ENCODE data around the gene FERMT1.
"Not testable (repeated sequence)": the region's sequence is repeated elsewhere in the genome, so short reads cannot be mapped to it uniquely, and the experiment has no call there.

The FERMT1 gene

DNA sequence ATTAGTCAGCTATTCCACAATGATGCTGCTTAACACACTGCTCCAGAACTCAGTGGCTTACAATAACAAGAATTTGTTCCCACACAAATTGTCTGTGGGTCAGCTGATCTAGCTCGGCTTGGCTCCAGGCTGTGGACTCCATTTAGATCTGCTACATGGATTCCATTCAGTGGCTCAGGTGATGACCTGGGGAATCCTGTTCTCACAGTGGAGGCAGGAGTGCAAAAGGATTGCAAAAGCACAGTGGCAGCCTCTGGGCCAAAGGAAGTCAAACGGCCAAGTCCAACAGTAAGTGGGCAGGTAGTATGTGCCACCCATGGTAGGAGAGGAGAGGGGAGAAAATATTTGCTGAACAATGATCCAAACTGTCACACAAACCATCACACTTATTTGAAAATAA lies 53.2 kb downstream of the FERMT1 start:
- DNase-seq (ENCODE audit: low read depth): no peak

DNA sequence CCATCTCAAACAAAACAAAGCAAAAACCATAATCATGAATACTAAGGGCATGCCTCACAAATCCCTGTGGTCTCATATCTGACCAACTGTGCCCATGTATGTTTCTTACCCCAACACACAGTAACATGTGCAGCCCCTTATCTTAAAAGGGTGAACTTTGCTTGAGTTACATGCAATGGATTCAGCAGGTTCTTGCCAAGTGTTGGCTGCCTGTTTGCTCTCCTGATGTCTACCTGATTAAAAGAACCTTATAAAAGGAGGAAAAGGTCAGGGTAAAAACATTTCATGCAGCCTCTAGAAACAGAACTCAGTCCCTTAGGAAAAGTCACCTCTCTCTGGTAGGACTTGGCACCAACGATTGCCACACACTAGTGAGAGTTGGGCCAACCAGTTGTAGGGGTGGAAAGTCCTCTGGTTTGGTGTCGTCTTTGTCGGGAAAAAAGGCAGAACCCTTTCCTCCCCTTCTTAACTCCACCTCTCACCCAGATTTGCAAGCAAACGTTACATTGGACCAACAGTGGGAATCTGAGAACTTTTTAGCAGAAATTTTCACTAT lies 55.0 kb downstream of the FERMT1 start:
- DNase-seq (ENCODE audit: low read depth): no peak

DNA sequence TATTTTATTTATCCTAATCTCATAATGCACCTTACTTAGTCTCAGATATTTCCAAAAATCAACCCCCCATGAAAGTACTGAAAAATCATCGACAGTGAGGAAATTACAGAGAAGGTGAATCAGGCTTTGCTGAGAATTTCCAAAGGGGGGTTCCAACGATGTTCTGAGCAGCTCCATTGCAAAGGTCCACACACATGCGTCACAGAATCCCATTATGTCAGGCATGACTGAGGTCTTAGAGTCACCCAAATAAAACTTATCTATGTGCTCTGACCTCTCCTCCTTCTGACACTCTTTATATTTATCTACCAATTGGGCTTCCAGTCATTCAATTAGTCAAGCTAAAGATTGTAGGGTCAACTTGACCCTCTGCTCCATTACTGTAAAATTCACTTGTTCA lies 56.2 kb downstream of the FERMT1 start:
- DNase-seq (ENCODE audit: low read depth): no peak

DNA sequence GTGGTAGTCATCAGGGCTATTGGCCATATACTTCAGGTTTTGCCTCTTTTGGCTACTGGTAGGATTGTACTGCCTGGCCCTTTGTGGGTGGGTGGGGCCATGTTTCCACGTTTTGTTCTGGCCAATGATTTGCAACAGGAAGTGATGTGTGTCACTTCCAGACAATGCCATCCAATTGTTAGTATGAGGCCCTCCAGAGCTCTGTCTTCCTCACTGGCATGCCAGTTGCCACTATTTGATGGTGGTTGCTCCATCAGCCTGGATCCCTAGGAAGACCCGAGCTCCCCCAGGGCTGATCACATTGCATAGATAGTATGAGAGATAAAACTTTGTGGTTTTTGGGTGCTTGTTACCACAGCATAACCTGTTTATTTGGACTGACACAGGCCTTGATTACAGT lies 61.3 kb downstream of the FERMT1 start:
- DNase-seq (ENCODE audit: low read depth): no peak

DNA sequence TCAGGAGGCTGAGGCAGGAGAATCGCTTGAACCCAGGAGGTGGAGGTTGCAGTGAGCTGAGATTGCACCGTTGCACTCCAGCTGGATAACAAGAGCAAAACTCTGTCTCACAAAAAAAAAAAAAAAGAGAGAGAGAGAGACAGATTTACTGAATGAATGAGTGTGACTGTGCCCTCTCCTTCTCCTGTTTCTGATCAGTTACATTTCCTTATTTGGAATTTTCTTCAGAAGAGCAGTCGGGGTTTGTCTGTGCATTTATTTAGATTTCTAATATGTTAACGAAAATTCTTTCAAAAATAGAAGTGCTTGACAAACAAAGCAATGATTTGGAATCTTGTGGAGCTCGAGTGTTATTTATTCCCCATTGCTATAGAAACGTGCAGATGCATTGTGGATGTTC lies 62.6 kb downstream of the FERMT1 start:
- DNase-seq (ENCODE audit: low read depth): no peak

DNA sequence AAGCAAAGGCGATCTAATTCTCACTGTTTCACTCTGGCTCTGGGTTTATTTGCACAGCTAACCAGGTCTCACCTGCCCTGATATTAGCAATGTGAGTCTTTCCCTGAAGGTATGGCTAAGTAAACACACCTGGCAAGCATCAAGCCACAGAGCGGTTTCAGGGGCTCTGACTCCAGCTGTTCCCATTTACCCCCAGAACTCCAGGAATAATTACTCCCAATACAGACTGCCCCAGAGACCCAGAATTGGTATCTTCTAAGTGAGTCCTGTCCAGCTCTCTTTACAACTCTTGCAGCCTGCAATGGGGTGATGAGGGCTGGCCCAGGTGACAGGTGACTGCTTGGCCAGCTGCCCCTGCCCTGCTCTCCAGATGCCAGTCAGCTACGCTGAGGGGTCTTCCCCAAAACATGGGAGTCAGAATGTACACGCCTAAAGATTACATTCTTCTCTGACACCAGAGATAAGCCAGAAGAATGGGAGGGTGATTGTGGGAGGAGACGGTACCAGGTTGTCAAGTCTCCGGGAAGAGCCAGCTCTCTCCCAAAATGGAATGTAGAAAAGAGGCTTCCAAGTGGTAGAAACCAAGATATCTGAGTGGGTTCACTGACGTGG lies 64.0 kb downstream of the FERMT1 start:
- DNase-seq (ENCODE audit: low read depth): no peak

DNA sequence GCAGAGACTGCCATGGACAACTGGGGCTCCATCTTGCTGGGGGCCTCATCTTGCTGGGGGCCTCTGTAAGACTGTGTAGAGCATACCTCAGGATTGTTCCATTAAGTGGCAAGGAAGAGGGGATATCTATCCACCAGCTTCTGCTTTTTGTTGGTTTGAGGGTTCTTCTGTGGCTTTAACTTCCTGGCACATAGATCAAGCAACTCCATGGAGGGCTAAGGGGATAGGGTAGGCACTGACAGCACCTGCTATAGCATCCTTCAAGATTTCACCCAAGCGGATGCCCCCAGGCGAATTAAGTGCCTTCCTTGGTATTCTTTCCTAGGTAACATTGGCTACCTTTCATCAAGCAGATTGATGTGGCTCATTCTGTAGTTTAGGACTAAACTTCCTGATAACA lies 65.1 kb downstream of the FERMT1 start:
- DNase-seq (ENCODE audit: low read depth): no peak

DNA sequence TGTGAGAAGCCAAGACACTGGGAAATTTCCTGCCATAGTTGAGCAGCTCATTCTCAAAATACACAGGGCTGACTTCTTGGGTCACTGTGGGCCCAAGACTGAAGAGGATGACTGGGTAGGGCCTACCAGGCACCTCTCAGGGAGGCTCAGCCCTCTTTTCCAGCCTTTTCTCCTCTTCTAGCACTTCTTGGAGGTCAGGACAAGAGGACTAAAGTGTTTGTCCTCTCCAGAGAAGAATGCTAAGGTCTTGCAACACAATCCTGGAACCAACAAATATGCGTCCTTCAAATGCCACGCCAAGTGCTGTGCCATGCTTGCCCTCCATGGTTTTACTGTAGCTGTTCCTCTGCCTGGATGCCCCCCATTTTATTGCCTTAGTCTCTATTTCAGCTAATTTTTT lies 65.7 kb downstream of the FERMT1 start:
- DNase-seq (ENCODE audit: low read depth): no peak

DNA sequence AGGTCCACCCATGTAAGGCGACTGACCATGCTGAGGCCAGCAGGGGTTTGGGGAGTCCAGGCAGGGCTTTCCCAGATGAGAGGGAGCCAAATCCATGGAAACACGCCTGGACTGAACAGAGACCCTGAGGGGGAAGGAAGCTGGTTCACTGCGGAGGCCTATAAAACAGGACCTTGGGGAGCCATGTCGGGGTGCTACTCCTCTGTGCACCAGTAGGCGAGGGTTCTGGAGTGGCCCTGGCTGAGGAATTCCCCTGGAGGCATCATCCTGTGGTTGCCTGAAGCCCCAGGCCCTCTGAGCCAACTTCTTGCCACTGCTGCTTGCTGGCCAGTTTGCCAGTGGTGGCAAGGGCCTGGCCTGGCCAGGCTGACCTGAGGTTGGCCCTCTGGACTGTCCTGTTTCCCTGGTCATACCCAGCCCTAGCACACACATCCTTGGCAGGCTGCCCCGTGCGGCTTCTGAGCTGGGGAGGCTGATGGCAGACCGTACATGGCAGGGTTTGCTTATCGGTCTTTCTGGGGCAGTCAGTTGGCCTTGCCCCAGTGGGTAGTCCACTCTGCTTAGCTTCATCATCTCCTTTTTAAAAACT lies 66.8 kb downstream of the FERMT1 start:
- DNase-seq (ENCODE audit: low read depth): no peak

DNA sequence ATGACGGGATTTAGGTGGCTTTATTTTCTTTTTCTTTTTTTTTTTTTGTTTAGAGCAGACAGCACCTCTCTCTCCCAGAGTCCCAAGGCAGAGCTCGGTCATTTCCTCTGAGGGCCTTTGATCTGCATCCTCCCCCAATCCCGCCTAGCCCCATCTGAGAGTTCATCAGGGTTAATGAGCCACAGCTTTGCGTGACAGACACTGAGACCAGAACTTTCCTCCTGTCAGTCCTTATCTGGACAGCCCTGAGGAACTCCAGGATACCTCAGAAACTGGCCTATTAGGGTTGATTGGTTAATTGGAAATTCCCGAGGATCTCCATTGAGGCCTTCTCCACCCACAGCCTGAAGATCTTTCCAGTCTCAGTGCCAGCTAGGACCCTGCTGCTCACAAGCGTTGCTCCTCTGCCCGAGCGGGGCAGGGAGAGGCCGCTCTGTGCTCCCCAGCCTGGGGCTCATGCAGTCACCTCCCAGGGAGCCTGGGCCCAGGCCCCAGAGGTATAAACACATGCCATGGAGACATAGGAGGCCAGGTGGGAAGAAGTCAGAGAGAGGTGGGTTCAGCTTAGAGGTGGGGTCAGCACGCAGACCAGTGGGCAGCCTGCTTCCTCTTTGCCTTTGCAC lies 67.6 kb downstream of the FERMT1 start:
- no peak for DNase-seq (ENCODE audit: low read depth)

DNA sequence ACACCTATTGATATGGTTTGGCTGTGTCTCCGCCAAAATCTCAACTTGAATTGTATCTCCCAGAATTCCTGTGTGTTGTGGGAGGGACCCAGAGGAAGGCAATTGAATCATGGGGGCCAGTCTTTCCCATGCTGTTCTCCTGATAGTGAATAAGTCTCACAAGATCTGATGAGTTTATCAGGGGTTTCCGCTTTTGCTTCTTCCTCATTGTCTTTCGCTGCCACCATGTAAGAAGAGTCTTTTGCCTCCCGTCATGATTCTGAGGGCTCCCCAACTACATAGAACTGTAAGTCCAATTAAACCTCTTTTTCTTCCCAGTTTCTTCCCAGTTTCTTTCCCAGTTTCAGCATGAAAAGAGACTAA lies 68.2 kb downstream of the FERMT1 start:
- DNase-seq (ENCODE audit: low read depth): not testable (repeated sequence)

DNA sequence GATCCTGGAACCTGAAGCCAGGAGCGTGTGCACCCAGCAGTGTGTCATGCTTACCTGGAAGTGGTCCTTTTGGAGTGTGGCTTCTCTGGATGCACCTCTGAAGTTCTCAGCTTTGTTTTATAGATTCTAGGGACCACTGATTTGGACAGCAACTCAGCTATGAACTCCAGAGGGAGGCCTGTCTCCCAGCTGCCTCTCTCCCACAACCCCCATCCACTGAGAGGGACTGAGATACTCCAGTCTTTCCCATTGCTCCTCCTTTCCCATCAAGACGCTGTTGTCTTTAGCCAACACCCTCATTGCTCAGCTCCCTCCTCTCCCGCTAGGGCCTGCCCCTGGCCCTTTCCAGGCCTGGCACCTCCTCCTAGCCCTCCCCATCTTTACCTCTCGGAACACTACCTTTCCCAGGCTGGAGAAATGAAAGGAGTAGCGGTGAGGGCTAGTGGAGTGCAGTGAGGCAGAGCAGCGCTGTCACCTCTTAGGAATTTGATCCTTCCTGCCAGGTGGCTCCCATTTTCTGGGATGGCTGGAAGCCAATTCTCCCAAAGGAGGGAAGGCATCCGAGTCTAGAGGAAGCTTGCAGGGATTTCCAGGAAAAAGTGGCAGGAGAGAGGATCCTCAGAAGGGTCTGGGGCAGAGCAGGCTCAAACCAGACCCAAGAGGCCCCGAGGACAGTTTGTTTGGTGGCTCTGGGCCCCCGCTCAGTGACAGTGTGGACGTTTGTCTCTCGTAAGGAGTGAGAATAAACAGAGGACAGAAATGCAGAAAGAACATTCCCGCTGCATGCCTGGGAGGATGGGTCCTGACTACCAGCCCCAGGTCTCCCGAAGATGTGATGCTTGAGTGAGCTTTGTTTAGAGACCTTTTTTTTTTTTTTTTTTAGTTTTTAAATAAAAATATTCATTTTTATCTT lies 68.8 kb downstream of the FERMT1 start, which contains the start of gene LRRN4:
Gene LRRN4 (minus strand): TSS at position 285 of the 913 bp plus-strand sequence. CDS start 1,261 bp downstream, outside the sequence.
- no peak for DNase-seq (ENCODE audit: low read depth)

DNA sequence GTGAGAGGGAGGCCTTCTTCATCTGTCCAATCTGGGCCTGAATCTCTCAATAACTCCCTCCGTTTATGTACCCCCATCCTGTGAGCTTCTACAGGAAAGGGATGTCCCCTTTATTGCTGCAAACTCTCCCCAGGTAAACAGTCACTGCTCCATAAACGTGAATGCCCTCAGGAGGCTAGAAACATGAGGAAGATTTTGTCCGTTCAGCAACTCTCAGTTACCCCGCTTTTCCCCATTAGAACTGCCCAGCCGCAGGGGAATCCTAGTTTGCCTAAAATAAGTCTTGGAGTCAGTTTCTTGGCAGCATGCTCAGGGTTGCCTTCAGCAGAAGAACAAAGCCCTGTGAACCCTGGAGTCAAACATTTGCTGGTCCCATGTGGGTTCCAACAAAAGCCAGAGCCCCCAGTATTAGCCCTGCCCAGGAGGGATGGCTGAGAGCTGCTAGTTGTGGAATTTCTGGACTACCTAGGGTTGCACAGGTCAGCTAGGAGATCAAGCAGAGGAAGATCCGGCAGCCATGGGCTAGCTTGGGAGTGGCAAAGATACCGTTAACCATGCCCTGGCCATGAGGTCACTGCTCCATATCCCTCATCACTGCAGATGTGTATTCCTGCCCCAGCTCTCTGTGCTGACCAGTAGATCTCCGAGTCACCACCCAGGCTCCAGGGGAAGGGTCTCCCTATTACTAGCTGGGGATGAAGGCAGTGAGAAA lies 69.6 kb downstream of the FERMT1 start:
- DNase-seq (ENCODE audit: low read depth): no peak

DNA sequence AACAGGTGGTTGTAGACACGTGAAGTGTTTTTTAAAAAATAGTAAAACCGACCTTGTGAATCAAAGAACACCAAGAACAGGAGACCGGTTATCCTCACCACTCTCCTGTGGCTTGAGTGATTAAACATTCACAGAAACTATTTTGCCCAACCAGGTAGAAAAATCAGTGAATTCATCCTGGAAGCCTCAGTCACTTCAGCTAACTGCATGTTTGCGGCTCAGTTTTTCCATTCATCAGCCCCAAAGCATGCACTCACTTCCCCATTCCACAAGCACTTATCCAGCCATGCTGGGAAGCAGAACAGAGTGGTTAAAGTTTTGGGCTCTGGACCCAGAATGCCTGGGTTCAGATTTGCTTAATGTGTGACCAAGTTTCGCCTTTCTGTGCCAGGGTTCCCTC lies 71.3 kb downstream of the FERMT1 start:
- no peak for DNase-seq (ENCODE audit: low read depth)

DNA sequence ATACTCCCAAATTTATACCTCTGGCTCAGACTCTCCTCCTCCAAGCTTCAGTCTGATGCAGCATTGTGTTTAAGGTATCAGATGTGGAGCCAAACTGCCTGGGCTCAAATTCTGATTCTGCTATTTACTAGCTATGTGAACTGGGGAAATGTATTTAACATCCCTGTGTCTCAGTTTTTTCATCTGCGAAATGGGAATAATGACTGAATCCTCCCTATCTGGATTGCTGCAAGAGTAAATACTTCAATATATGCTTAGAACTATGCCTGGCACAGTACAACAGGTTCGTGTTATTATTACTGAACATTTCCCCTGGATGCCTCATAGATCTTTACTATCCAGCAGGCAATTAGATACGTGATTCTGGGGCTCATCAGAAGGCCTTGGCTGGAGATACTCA lies 74.4 kb downstream of the FERMT1 start:
- DNase-seq (ENCODE audit: low read depth): no peak

DNA sequence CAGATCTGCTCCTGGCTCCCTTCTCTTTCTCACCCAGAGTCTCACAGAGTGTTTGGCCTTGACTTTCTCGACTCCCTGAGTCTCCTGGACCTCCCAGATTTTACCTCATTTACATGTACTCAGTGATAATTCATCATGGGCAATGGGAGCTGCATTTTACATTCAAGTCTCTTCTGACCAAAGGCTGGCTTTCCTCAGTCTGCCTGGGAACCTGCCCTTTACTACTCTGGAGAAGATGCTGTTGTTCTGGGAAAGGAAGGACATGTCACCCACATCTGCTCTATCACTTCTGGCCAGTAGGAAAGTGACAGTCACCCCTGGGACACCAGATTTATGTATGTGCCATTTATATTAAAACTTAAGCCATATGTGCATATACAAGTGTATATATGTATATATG lies 76.4 kb downstream of the FERMT1 start:
- no peak for DNase-seq (ENCODE audit: low read depth)

DNA sequence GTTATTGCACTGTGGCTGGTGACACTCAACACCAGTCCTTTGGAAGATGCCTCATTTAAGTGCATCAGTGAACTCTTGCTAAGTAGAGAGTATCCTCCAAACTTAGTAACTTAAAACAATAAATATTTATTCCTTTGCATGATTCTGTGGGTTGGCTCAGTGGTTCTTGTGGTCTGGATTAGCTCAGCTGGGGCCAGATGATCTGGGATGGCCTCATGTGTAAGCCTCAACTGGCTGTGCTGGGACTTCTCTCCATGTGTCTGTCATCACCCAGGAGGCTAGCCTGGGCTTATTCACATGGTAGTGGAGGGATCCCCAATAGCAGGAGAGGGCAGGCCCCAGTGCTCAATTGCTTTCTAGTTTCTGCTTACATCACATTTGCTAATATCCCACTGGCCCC lies 77.3 kb downstream of the FERMT1 start:
- DNase-seq (ENCODE audit: low read depth): no peak

DNA sequence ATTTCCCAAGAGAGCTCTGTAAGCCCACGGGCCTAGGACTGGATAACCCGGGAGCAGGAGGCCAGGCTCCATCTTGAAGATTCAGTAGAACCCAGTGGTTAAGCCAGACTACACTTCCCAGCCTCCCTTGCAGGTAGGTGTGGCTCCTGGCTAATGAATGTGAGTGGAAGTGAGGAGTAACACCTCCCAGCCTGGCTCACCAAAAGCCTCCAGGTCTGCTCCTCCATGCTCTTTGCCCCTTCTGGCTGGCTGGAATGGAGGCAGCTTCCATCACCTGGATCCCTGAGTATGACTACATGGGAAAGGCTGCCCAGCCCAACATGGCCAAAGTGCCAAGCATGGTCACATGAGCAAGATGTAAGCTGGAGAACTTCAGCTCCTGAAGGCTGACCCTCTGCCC lies 78.7 kb downstream of the FERMT1 start:
- DNase-seq (ENCODE audit: low read depth): no peak

DNA sequence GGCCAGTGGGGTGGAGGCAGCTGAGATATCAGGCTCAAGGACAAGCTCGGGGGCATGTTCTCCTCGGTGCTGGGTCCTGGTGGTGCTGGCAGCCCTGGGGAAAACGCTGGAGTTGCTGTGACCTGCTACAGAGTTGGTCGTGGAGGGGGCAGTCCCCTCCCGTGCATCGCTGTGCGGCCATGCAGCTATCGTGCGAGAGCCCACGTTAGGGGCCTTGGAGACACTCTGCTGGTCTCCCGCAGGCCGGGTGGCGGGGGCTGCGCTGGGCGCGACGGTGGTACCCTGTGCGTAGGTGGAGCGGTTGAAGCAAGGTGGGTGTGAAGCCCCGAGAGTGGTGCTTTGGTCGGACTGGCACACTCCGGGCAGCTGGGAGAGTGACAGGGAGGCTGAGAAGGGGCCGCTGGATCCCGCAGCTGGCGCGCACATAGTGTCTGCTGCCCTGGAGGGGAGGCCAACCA lies 81.0 kb downstream of the FERMT1 start:
- no peak for DNase-seq (ENCODE audit: low read depth)

DNA sequence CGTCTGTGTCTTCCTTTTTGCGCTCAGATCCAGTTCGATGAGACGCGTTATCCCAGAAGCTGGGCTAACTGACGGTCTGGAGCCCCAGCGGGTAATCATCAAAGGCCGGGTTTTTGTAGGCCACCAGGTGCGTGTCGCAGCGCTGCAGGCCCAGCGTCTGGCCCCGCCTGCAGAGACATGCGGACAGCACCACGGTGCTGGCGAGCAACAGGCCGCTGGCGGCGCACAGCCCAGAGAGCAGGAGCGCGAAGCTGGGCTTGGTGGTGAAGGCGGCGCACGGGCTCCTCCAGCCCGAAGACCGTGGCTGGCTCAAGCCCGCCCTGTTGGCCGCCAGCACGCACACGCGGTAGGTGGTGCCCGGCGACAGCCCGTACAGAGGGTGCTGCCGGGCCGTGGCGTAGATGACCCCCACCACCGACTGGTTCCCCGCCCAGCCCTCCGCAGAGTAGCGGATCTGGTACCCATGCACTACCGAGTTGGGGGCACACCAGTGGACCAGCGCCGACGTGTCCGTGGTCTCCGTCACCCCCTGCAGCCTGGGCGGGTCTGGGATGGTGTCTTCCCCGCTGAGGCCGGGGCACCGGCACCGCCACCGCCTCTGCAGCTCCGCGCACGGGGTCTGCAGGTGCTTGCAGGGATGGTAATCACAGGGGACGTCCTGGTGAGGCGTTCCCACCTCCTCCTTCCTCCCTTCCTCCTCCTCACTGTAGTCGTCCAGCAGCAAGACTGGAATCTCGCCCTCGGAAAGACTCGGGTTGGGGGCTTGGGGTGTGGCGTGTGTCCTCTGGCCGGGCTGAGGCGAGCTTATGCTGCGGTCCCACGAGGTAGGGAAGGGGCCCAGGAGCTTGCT lies 81.6 kb downstream of the FERMT1 start:
- DNase-seq (ENCODE audit: low read depth): no peak

DNA sequence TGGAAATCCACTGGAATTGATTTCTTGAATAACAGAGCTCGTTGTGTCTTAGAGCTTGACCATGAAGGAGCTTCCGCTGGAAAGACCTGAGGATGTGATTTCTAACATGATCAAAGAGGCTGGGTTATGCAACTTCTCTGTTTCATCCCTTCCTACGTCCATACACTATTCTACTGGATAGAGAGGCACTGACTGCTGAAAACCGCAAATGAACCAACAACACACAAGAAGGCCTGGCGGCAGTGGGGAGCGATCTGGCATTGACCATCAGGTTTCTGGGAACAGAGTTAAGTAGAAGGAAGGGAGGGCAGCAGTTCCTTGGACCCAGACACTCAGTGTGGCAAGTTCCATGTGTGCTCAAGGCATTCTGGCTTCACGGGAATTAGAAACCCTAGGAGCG lies 82.3 kb downstream of the FERMT1 start:
- DNase-seq (ENCODE audit: low read depth): no peak

Measured in T follicular helper cell (primary cell).